Lung (tissue), 12 donors: ENCODE data around the gene TBC1D4. TPM values are rescaled to one million over a fixed set of nuclear protein-coding genes. Genes with fewer than 3 reads are reported as not detected.

Source experiments
- ATAC-seq: fragments of 200-7000 bp; cut with Tn5 transposase; one replicate; pipeline ENCODE4 v1.9.1; 2020; ENCODE audit warnings: moderate number of reproducible peaks; ENCODE audit not compliant: insufficient read depth, low FRiP score
- DNase-seq, 3 donors: peaks; one replicate each; pipeline ENCODE4 v3.0.0-alpha.2; 2013 to 2017
- H3K27ac ChIP-seq, 2 donors: one replicate each; pipeline ENCODE4 v1.5.1; 2013; ENCODE audit warnings: mild to moderate bottlenecking in 2 of 2, moderate library complexity in 2 of 2, control low read depth in 1 of 2, inconsistent platforms in 1 of 2, low read depth in 1 of 2, low read length in 1 of 2
- H3K27me3 ChIP-seq, 3 donors: one replicate each; pipeline ENCODE4 v1.5.1; 2013; ENCODE audit warnings: low read length in 2 of 3; ENCODE audit not compliant: control insufficient read depth in 3 of 3, insufficient read depth in 3 of 3
- H3K36me3 ChIP-seq, 4 donors: one replicate each; pipeline ENCODE4 v1.5.1; 2013; ENCODE audit warnings: low read length in 4 of 4, mild to moderate bottlenecking in 1 of 4, moderate library complexity in 1 of 4; ENCODE audit not compliant: control insufficient read depth in 4 of 4, insufficient read depth in 4 of 4
- H3K4me1 ChIP-seq, 5 donors: one replicate each; pipeline ENCODE4 v1.5.1; 2013; ENCODE audit warnings: low read length in 5 of 5, mild to moderate bottlenecking in 2 of 5, moderate library complexity in 1 of 5; ENCODE audit not compliant: control insufficient read depth in 5 of 5, insufficient read depth in 5 of 5
- H3K4me3 ChIP-seq: one replicate; pipeline ENCODE4 v1.5.1; 2013; ENCODE audit warnings: mild to moderate bottlenecking, control low read depth, moderate library complexity
- H3K9ac ChIP-seq, 2 donors: one replicate each; pipeline ENCODE4 v1.5.1; 2013; ENCODE audit warnings: low read length in 2 of 2, control low read depth in 1 of 2; ENCODE audit not compliant: insufficient read depth in 1 of 2
- H3K9me3 ChIP-seq, 4 donors: one replicate each; pipeline ENCODE4 v1.5.1; 2013; ENCODE audit warnings: low read length in 3 of 4, mild to moderate bottlenecking in 1 of 4, moderate library complexity in 1 of 4; ENCODE audit not compliant: control insufficient read depth in 4 of 4, insufficient read depth in 3 of 4
- CTCF ChIP-seq: IDR thresholded peaks from 2 replicates; pipeline ENCODE4 v1.5.1; 2012; ENCODE audit warnings: mild to moderate bottlenecking; ENCODE audit errors: control extremely low read depth, extremely low read depth
- WGBS, 2 donors: extraction: QIAGEN DNeasy Blood & Tissue Kit; methylation state at CpG; one replicate each; pipeline ENCODE4 v1.1.7; 2013; 5-methylcytosine and 5-hydroxymethylcytosine counted together
- polyA plus RNA-seq, 2 donors: library from polyadenylated mRNA; stranded (reverse); fragments of 200-250 nt; gene quantifications; one replicate each; pipeline ENCODE4 v1.2.1, GENCODE V29; 2013
- total RNA-seq, 2 donors: library from RNA; depleted of rRNA in 1 of 2; stranded (reverse); fragments of >200 nt in 1 of 2; gene quantifications; one replicate each; pipeline ENCODE4 v1.2.1, GENCODE V29; 2014 to 2021
- donor health status: control.
- donor health status: control.
- donor health status: Bipolar disorder and iron deficiency.
- donor health status: healthy.
- donor health status: DM: yes; HTN: yes; CAD: no.

The TBC1D4 gene
- total and polyA plus RNA-seq, 4 donors, result 4.3 to 26.4 (median 14.0) TPM

GRCh38 chr13:75495938-75496337 lies 14.0 kb upstream of the TBC1D4 start:
- no peak overlapping the region for H3K9ac ChIP-seq
- no peaks in the 10 kb centered on the region for H3K36me3 ChIP-seq
- TF ChIP-seq CTCF, result no peak
- peak in 1 of 3 donors; percentile 19 for DNase-seq
- H3K4me1 ChIP-seq, result peaks cover 0 to 1% (median 0%) of the 10 kb centered on the region in 5 donors
- H3K9me3 ChIP-seq, result no peaks in the 10 kb centered on the region
- WGBS, 2 donors, result 67 to 84% methylated on average over 5 of the region's 5 CpGs
- ATAC-seq, result no peak
- H3K27me3 ChIP-seq, result no peaks in the 10 kb centered on the region
- no peak overlapping the region for H3K4me3 ChIP-seq
- no peak overlapping the region for H3K27ac ChIP-seq

GRCh38 chr13:75494491-75494890 lies 12.5 kb upstream of the TBC1D4 start:
- Histone ChIP-seq H3K9ac (no peak overlapping the region), H3K4me3 (no peak overlapping the region), H3K27ac (no peak overlapping the region), H3K36me3 (no peaks in the 10 kb centered on the region), H3K27me3 (no peaks in the 10 kb centered on the region), H3K4me1 (peaks cover 0 to 7% (median 2%) of the 10 kb centered on the region in 5 donors), H3K9me3 (no peaks in the 10 kb centered on the region)
- TF ChIP-seq CTCF, result no peak
- WGBS, 2 donors, result 73 to 86% methylated on average over 1 of the region's 1 CpG
- ATAC-seq, result no peak
- DNase-seq, result no peak

- TF ChIP-seq CTCF, result no peak
- Histone ChIP-seq H3K36me3 (no peaks in the 10 kb centered on the region), H3K27ac (no peak overlapping the region), H3K9ac (no peak overlapping the region), H3K4me1 (peaks cover 0 to 8% (median 3%) of the 10 kb centered on the region in 5 donors), H3K9me3 (no peaks in the 10 kb centered on the region), H3K27me3 (no peaks in the 10 kb centered on the region), H3K4me3 (no peak overlapping the region)
- no peak for ATAC-seq
- no peak for DNase-seq
Measured at GRCh38 chr13:75493156-75493555, 11.2 kb upstream of the TBC1D4 start.

GRCh38 chr13:75492389-75492788 lies 10.4 kb upstream of the TBC1D4 start:
- TF ChIP-seq CTCF, result no peak

More at GRCh38 chr13:75492389-75492788, 10.4 kb upstream of the TBC1D4 start:
- Histone ChIP-seq H3K4me3 (no peak overlapping the region), H3K36me3 (no peaks in the 10 kb centered on the region), H3K9ac (no peak overlapping the region), H3K9me3 (no peaks in the 10 kb centered on the region), H3K27ac (no peak overlapping the region), H3K4me1 (peaks cover 0 to 8% (median 3%) of the 10 kb centered on the region in 5 donors), H3K27me3 (no peaks in the 10 kb centered on the region)
- ATAC-seq, result no peak
- DNase-seq, result no peak
- 96 to 97% methylated on average over 5 of the region's 5 CpGs for WGBS, 2 donors
